Spleen (tissue), 11 donors: ENCODE results near the gene CASP5. TPM values are rescaled to one million over a fixed set of nuclear protein-coding genes. Genes with fewer than 3 reads are reported as not detected.
A peak's percentile ranks its signal among the peaks of the same experiment; 100 is the strongest.

ENCODE experiments used
- DNase-seq: peaks from one replicate; pipeline ENCODE4 v3.0.0-alpha.2; 2020
- H3K27ac ChIP-seq, 8 donors: fragments of 200-600 bp; sonication (generic) in 7 of 8; 1 replicate in 4 of 8; 2 replicates in 4 of 8; pipeline versions ENCODE4 v1.5.0 to v1.8.0; 2016 to 2021; ENCODE audit warnings: inconsistent platforms in 4 of 8, mild to moderate bottlenecking in 4 of 8, moderate library complexity in 1 of 8
- H3K27me3 ChIP-seq, 7 donors: fragments of 200-600 bp; sonication (generic) in 6 of 7; replicated peaks in 1 of 7; 1 replicate in 4 of 7; 2 replicates in 3 of 7; pipeline versions ENCODE4 v1.5.0 to v1.8.0; 2016 to 2021; ENCODE audit warnings: inconsistent platforms in 3 of 7, mild to moderate bottlenecking in 1 of 7
- H3K36me3 ChIP-seq, 6 donors: fragments of 200-600 bp; sonication (generic) in 5 of 6; 1 replicate in 4 of 6; 2 replicates in 2 of 6; pipeline versions ENCODE4 v1.5.0 to v1.8.0; 2016 to 2021; ENCODE audit warnings: inconsistent platforms in 2 of 6
- H3K4me1 ChIP-seq, 6 donors: fragments of 200-600 bp; sonication (generic) in 5 of 6; 1 replicate in 3 of 6; 2 replicates in 3 of 6; pipeline versions ENCODE4 v1.5.0 to v1.8.0; 2016 to 2021; ENCODE audit warnings: inconsistent platforms in 3 of 6
- H3K4me3 ChIP-seq, 8 donors: fragments of 200-600 bp; sonication (generic) in 7 of 8; 1 replicate in 4 of 8; 2 replicates in 4 of 8; pipeline versions ENCODE4 v1.5.0 to v1.8.0; 2016 to 2021; ENCODE audit warnings: inconsistent platforms in 4 of 8, mild to moderate bottlenecking in 4 of 8, moderate library complexity in 2 of 8
- H3K9me3 ChIP-seq, 8 donors: fragments of 200-600 bp; sonication (generic) in 7 of 8; 1 replicate in 4 of 8; 2 replicates in 4 of 8; pipeline versions ENCODE4 v1.5.0 to v1.8.0; 2016 to 2021; ENCODE audit warnings: inconsistent platforms in 4 of 8
- POLR2A ChIP-seq, 3 donors: fragments of 450-650 bp; IDR thresholded peaks; one replicate each; pipeline ENCODE4 v1.5.1; 2017; ENCODE audit warnings: antibody characterized with exemption in 3 of 3, mild to moderate bottlenecking in 1 of 3
- POLR2AphosphoS5 ChIP-seq, 3 donors: sonication (generic); formaldehyde crosslinking; IDR thresholded peaks; one replicate each; pipeline ENCODE4 v1.5.1; 2017; ENCODE audit warnings: antibody characterized with exemption in 3 of 3
- WGBS, 5 donors: extraction: QIAGEN DNeasy Blood & Tissue Kit in 3 of 5; methylation state at CpG; one replicate each; pipeline versions ENCODE4 v1.1.5 to v1.1.7; 2013 to 2018; 5-methylcytosine and 5-hydroxymethylcytosine counted together
- intact Hi-C: fragments of 100-400 bp; cut with DNase I; formaldehyde crosslinking; loops from one replicate; pipeline ENCODE4 v1.15.0; 2023; ENCODE audit warnings: low total_unique reads
- polyA plus RNA-seq, 3 donors: library from polyadenylated mRNA; stranded (reverse); fragments of 200-250 nt; gene quantifications; one replicate each; pipeline ENCODE4 v1.2.1, GENCODE V29; 2013
- total RNA-seq, 7 donors: library from RNA; depleted of rRNA in 3 of 7; stranded (reverse); fragments of >200 nt in 3 of 7; fragmentation: NEBNext Ultra II Directional in 4 of 7; extraction: Animal tissue kit (Norgen Biotek cat#: 25700) in 4 of 7; gene quantifications; one replicate each; pipeline versions ENCODE4 v1.1.0 to v1.2.1, GENCODE V29; 2016 to 2021
- TF ChIP-seq, protein P1 (sequence below), 11 experiments: fragments of 200-600 bp in 7 of 11; fragments of 450-650 bp in 4 of 11; sonication (generic) in 4 of 11; IDR thresholded peaks in 8 of 11; conservative IDR thresholded peaks in 3 of 11; 1 replicate in 7 of 11; 2 replicates in 4 of 11; pipeline versions ENCODE4 v1.4.0 to v1.8.0; 2016 to 2021; ENCODE audit warnings: antibody characterized with exemption in 11 of 11, inconsistent platforms in 4 of 11, mild to moderate bottlenecking in 1 of 11
- donor health status: healthy with polysubstance abuse.
- donor health status: DM: no; HTN: no; CAD: no; lungs with moderate emphysema.
- donor health status: DM: no; HTN: no; CAD: no.
- donor health status: Bipolar disorder and iron deficiency.
- donor health status: healthy.
- donor health status: DM: no; HTN: no; CAD: no.
- donor health status: DM: yes; HTN: yes; CAD: no.

CASP5 gene
- total and polyA plus RNA-seq, 10 donors, result 1.4 to 12.5 (median 3.1) TPM

DNA sequence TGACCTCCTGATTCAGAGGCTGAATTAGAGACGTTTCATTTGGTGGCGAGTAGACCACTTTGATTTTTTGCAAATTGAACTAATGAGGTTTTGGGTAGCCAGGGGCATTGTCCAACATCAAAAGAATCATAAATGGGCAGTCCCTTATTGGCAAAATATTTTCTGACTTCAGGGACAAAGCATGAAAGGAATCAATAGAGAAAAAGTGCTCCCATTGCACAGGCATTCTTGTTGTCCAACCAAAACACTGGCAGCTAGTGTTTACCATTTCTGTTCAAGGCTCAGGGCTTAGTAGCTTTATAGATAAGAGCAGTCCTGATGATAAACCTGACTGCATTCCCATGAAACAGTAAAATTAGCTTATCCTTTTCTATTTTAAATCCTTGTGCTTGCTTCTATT is 28.6 kb upstream of the CASP5 start:
- Histone ChIP-seq H3K27me3 (no peaks in the 10 kb centered on the region), H3K27ac (no peak overlapping the region), H3K4me3 (no peak overlapping the region), H3K4me1 (peaks cover 0 to 3% (median 0%) of the 10 kb centered on the region in 6 donors), H3K9me3 (no peaks in the 10 kb centered on the region), H3K36me3 (no peaks in the 10 kb centered on the region)
- intact Hi-C loops, result no loop called here
- TF ChIP-seq, protein P1, sequence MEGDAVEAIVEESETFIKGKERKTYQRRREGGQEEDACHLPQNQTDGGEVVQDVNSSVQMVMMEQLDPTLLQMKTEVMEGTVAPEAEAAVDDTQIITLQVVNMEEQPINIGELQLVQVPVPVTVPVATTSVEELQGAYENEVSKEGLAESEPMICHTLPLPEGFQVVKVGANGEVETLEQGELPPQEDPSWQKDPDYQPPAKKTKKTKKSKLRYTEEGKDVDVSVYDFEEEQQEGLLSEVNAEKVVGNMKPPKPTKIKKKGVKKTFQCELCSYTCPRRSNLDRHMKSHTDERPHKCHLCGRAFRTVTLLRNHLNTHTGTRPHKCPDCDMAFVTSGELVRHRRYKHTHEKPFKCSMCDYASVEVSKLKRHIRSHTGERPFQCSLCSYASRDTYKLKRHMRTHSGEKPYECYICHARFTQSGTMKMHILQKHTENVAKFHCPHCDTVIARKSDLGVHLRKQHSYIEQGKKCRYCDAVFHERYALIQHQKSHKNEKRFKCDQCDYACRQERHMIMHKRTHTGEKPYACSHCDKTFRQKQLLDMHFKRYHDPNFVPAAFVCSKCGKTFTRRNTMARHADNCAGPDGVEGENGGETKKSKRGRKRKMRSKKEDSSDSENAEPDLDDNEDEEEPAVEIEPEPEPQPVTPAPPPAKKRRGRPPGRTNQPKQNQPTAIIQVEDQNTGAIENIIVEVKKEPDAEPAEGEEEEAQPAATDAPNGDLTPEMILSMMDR (IDR thresholded peaks at IDR 0.05 in 8 of 11, conservative IDR thresholded peaks at IDR 0.05 in 3 of 11), result no peak
- TF ChIP-seq POLR2A (IDR thresholded peaks at IDR 0.05) (no peak), POLR2AphosphoS5 (IDR thresholded peaks at IDR 0.05) (no peak)
- DNase-seq, result no peak
- 92 to 98% (median 93%) methylated on average over 2 of the region's 2 CpGs for WGBS, 5 donors

DNA sequence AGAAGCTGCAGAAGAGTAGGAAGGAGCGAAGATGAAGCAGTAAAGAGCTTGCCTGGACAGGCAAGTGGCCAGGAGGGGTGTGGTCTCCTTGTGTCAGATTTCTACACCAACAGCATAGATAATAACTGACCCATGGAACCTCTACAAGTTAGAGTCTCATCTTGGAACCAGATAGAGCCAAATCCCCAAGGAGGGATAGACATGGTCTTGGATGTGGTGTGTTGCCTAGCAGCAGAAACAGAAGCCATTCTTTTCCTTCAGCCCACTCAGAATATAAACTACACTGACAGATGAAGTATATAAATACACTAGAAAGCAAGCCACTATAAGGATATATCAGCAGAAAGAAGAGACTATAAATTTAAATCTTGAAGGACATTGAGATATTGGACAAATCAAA is 26.5 kb upstream of the CASP5 start:
- no peaks in the 10 kb centered on the region for H3K27me3 ChIP-seq
- H3K4me1 ChIP-seq, result peaks cover 0 to 13% (median 10%) of the 10 kb centered on the region in 6 donors
- no peaks in the 10 kb centered on the region for H3K9me3 ChIP-seq
- DNase-seq, result no peak
- WGBS, 5 donors, result 92 to 100% (median 96%) methylated on average over 1 of the region's 1 CpG
- no peak overlapping the region for H3K4me3 ChIP-seq
- intact Hi-C loops, result no loop called here
- no peak overlapping the region for H3K27ac ChIP-seq
- H3K36me3 ChIP-seq, result no peaks in the 10 kb centered on the region
- no peak for TF ChIP-seq POLR2A (IDR thresholded peaks at IDR 0.05)
- TF ChIP-seq, protein P1 (IDR thresholded peaks at IDR 0.05 in 8 of 11, conservative IDR thresholded peaks at IDR 0.05 in 3 of 11), result no peak
- no peak for TF ChIP-seq POLR2AphosphoS5 (IDR thresholded peaks at IDR 0.05)

DNA sequence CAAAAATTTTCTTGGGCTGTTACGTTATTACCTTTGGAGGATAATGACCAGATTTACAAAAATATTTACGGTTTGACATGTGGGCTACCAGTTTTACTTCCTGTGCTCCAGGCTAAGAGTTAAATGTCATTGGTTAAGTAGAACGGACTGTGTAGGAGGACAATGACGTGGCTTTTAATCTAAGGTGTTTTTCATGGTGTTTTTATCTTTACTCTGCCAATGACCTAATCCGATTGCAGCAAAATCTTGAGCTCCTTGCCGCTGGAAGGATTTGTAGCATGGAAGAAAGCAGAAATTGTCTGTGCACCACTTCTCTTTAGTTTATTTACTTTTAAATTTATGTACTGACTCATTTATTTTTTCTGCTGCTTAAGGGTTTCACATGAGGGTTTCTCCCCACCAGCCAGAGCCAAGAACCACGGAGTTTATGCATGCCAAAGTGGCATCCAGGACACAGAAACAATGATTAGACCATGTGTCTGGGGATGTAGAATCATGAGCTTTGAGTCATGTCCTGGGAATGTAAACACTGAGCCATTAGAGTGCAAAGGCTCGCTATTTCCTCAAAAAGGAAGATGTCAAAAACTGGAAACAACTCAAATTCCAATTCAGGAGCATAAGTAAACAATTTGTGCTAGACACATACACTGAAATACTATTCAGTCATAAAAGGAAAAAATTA is 24.1 kb upstream of the CASP5 start:
- H3K4me1 ChIP-seq, result peaks cover 7 to 37% (median 34%) of the 10 kb centered on the region in 6 donors
- H3K9me3 ChIP-seq, result no peaks in the 10 kb centered on the region
- TF ChIP-seq POLR2A (IDR thresholded peaks at IDR 0.05) (no peak), POLR2AphosphoS5 (IDR thresholded peaks at IDR 0.05) (no peak)
- TF ChIP-seq, protein P1 (IDR thresholded peaks at IDR 0.05 in 8 of 11, conservative IDR thresholded peaks at IDR 0.05 in 3 of 11), result no peak
- intact Hi-C loops, result no loop called here
- 74 to 83% (median 79%) methylated on average over 8 of the region's 8 CpGs for WGBS, 5 donors
- peak overlapping the region in 2 of 8 donors; percentile 14 to 48 for H3K27ac ChIP-seq
- peaks cover 0 to 5% (median 0%) of the 10 kb centered on the region in 6 donors for H3K36me3 ChIP-seq
- DNase-seq, result no peak
- no peak overlapping the region for H3K4me3 ChIP-seq
- H3K27me3 ChIP-seq, result no peaks in the 10 kb centered on the region

DNA sequence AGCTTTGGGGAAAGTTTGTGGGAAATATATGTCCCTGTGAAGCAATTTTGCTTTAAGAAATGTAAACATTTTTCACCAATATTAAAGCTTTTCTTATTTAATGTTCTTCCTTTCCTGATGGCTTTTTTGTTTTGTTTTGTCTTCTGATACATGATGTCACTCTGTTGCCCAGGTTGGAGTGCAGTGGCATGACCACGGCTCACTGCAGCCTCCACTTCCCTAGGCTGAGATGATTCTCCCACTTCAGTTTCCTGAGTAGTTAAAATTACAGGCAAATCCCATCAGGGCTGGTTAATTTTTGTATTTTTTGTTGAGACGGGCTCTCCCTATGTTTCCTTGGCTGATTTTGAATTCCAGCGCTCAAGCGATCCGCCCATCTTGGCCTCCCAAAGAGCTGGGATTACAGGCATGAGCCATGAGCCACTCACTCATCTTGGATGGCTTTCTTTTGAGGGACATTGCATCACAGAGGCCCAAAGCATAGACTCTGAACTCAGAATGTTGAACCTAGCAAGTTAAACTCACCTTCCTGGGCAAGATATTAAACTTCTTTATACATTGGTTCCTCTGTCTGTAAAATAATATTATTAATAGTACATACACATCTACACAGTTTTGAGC is 22.8 kb upstream of the CASP5 start:
- DNase-seq, result no peak
- H3K4me1 ChIP-seq, result peaks cover 7 to 49% (median 43%) of the 10 kb centered on the region in 6 donors
- intact Hi-C loops, result no loop called here
- peak overlapping the region in 7 of 8 donors; percentile 37 to 72 (median 48) for H3K4me3 ChIP-seq
- WGBS, 5 donors, result 79 to 88% (median 81%) methylated on average over 5 of the region's 5 CpGs
- no peaks in the 10 kb centered on the region for H3K27me3 ChIP-seq
- TF ChIP-seq, protein P1 (IDR thresholded peaks at IDR 0.05 in 8 of 11, conservative IDR thresholded peaks at IDR 0.05 in 3 of 11), result no peak
- TF ChIP-seq POLR2A (IDR thresholded peaks at IDR 0.05) (no peak), POLR2AphosphoS5 (IDR thresholded peaks at IDR 0.05) (no peak)
- peak overlapping the region; percentile 72 to 91 (median 85) for H3K27ac ChIP-seq
- H3K36me3 ChIP-seq, result peaks cover 0 to 18% (median 6%) of the 10 kb centered on the region in 6 donors
- H3K9me3 ChIP-seq, result no peaks in the 10 kb centered on the region
